NCI-H187 treated with DMSO at 0.1 percent for 48 hours (cell line): ENCODE measurements around the gene HNRNPA3.
"Not testable (repeated sequence)": the region's sequence is repeated elsewhere in the genome, so short reads cannot be mapped to it uniquely, and the experiment has no call there.

ENCODE experiments used
- DNase-seq: peaks from one replicate; lab custom pipeline; 2025; lab: John Stamatoyannopoulos, UW

Gene HNRNPA3

DNA sequence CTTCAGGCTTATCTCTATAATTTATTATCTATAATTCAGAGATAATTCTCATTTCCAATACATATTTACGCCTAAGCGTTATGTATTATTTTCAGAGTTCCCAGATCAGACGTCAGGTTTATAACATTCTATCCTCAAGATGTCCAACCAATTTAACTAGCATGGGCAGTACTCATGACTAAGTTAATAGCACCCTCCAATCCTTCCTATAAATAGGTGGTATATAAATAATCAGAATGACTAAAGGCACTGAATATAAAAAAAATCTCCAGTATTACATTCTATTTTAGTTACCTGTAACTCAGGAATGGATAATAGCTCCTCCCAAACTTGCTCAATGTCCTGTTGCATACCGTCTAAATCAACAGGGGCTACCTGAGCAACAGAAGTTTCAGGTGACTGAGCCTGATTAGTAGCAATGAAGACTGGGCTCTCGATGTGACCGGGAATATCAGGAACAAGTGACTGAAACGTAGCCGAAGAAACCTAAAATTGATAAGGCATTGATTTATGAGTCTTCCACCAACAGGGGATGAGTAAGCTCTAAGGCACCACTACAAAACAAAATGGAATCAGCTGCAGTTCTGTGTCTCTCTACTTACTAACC lies 19.6 kb downstream of the HNRNPA3 start:
- DNase-seq = no peak

GRCh38 chr2:177234267-177234666 lies 21.7 kb downstream of the HNRNPA3 start:
- no peak for DNase-seq

DNA sequence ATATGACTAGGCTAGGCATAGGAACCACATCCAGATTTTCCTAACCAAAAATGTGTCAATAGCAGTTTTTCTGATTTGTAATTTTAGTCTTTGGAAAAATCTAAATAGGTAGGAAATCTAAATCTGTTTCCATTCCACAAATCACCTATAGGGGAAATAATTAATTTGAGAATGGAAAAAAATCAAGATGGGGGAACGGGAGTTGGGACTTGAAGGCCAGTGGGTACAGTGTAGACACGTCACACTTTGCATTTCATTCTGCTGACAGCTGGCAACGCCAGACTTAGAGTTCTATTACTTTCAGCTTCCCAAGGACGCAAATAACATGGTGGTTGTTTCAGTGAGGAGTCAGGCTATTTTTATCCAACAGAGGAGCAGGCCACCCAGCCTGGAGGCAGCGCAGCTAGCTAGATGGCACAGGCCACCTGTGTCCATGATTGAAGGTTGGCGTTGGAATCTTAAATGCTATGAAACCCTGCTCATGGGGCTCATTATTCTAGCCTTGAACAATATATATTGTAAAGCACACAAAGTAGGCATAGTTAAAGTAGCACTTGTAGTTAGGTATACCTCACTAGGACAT lies 23.4 kb downstream of the HNRNPA3 start:
- DNase-seq = no peak

DNA sequence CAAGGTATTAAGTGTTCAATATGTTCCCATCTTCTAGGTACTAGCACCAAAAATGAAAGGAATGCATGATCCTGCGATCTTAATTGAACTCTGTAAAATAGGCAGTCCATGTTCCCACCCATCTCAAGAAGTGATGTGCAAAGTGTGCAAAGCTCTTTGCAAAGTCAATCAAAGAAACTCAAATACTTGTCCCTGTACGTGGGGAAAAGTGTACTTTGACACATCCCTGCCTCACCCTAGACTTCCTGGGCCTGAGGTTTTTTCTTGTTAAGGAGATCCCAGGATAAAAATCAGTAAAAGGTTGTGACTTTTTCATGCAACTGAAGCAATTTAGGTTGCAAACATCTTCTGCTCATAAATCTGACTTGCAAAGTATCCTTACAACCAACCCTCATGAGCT lies 25.3 kb downstream of the HNRNPA3 start:
- no peak for DNase-seq

DNA sequence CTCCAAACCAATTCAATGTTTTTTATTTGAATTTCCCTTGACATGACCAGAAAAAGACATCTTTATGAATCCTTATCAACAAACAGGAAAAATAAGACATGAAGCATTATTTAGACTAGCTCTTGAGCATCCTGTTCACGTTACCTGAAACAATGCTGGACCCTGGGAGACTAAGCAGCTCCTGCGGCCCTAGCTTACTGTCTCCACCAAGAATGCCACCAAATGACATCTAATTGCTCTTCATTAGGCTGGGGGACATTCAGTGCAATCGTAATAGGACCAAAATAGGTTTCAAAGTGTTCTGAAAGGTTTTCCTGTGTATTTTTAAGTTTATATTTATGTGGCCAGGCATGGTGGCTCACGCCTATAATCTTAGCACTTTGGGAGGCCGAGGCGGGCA lies 26.5 kb downstream of the HNRNPA3 start:
- no peak for DNase-seq

DNA sequence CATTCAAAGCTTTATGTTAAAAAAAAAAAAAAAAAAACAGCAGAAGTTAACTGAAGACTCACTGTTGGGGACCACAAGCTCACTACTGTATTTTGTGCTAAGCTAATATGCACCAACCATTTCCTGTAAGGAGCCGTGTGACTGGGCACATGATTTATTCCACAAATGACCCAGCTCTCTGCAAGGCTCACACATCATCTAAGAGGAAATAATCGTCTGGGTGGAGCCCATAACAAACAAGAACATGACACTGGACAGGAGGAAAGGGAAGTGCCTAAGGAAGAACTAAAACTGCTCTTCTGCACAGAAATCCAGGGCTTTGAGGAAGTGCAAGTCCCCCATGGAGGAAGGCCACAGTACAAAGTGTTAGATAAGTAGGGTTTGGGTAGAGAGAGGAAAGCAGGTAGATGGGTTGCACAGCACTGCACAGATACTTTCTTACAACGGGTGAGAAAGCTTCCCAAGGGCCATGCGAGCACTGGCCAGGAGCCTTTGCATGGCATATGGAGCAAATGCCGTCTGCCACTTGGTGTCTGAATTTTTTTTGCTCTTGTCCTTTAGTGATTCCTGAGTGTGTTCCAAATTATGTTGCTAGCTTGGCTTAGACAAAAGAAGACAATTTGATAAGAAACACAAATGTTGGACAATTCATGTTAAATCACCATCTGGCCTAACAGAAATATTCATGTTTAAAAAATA lies 27.5 kb downstream of the HNRNPA3 start:
- no peak for DNase-seq

DNA sequence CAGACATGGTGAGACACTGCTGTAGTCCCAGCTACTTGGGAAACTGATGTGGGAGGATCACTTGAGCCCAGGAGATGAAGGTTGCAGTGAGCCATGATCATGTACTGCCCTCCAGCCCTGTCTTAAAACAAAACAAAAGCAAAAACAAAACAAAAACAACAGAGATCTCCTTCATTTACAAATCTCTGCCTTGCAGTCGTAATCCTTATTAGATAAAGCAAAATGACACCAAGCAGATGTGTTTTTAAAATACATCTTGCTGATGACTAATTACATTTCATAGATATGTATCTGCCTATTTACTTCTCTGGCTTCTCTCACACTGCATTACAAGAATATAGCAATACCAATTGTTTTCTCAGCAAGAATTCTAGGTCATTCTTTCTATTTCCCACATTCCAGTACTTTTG lies 29.1 kb downstream of the HNRNPA3 start:
- DNase-seq = no peak

DNA sequence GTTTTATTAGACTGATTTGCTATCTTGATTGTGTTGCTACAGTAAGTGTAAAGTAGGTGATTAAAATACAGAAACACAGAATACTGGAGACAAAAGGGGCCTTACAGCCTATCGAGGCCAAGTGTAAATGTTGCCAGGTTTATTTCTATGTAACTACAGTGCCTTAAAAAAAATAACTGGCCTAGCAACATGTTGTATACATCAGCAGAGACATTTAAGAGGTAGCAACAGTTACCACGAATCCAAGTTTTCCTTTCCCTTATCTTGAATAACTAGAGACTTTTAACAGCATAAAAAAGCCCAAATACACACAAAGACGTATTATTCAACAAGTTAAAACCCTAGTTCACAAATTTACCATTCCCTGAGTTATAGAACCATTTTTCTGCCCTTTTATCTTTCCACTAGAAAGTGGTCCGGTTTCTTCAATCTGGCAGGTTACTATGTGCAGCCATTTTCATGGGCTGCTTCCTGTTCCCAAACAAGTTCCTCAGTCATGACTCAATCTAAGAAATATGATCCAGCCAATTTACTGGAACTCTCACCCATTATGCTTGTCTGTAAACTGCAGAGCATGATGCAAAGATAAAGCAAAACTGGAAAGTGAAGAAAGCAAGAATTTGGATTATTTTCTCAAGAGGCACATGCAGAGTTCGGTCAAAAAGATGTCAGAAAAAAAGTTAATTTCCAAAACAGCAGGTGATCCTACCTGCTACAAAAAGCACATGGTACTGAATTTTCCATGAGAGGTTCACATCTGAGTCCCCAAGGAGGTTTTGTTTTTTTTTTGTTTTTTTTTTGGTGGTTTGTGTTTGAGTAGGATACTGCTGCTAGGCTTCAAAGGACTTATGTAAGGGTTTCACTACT lies 29.8 kb downstream of the HNRNPA3 start:
- no peak for DNase-seq

DNA sequence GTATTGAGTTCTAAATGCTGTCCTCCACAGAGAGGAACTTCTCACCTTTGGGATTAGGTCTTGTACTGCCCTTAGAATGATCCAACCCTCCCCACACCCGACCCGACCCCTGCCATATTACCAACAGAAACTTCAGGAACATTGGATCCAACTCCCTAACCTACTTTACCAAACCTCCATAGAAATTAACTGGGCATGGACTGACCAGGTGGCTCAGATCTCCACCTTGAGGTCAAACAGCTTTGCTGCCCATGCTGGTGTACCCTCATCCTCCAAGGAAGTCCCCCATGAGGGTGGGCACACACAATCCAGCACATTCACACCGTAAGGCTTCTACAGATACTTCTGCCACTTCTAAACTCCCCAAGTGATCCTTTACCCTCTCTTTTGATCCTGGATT lies 30.5 kb downstream of the HNRNPA3 start:
- no peak for DNase-seq

DNA sequence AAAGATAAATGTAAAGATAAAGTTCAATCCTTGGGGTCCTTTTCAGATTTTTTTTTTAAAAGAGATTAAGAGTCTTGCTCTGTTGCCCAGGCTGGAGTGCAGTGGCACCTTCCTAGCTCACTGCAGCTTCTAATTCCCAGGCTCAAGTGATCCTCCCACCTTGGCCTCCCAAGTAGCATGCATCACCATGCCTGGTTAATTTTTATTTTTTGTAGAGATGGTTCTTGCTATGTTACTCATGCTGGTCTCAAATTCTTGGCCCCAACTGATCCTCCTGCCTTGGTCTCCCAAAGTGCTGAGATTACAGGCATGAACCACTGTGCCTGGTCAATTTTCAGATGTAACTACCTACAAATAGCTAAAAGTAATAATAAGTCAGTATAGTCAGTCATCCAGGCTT lies 30.9 kb downstream of the HNRNPA3 start:
- no peak for DNase-seq

- no peak for DNase-seq
Observed at GRCh38 chr2:177244244-177244771, 31.7 kb downstream of the HNRNPA3 start.

GRCh38 chr2:177245010-177245422 lies 32.4 kb downstream of the HNRNPA3 start:
- no peak for DNase-seq

- DNase-seq = no peak
Observed at GRCh38 chr2:177246000-177246399, 33.4 kb downstream of the HNRNPA3 start.

GRCh38 chr2:177246523-177247030 lies 34.0 kb downstream of the HNRNPA3 start:
- DNase-seq = not testable (repeated sequence)

- no peak for DNase-seq
Observed at GRCh38 chr2:177247693-177248262, 35.2 kb downstream of the HNRNPA3 start.

DNA sequence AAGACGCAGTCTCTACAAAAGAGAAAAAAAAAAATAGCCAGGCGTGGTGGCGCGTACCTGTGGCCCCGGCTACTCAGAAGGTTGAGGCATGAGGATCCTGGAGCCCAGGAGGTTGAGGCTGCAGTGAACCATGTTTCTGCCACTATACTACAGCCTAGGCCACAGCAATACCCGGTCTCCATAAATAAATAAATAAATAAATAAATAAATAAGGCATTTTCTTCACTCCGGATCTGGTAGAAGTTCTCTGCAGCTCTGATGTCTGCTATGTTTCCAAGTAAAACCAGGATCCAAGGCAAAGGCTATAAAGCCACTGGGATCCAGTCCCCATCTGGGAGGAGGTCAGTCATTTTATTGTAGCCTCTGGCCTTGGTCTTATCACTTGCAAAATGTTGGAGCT lies 36.4 kb downstream of the HNRNPA3 start:
- no peak for DNase-seq

GRCh38 chr2:177250461-177250860 lies 37.9 kb downstream of the HNRNPA3 start:
- no peak for DNase-seq

- DNase-seq = no peak
Observed at GRCh38 chr2:177251165-177251542, 38.6 kb downstream of the HNRNPA3 start.

DNA sequence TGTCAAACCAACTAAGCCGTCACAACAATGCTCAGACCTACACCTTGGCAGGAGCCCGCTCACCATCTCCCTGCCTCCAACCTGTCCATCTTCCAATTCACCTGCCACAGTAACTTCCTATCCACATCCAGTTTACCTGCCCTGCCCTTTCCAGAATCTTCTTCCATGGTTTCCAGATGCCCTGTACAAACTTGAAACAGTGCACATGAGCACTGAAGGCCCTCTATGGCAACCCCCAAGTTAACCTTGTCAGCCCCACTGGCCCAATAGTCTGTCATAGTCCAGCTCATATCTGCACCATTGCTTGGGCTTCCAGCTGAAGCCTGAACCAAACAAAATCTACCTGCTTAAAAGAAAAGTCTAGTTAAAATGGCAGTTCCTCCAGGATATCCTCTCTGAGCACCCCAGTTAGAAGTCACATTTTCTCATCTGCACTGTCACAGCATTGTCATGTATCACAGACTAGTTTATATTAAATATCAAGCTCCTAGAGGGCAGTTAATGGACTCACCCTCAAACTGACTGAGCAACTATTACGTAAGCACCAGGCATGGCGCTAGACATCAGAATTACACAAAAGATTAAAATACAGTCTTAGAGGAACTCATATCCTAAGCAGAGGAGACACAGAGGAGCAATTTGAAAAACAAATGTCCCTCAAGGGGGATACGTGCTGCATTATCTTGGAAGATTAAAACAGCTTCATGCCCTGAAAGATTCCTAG lies 40.4 kb downstream of the HNRNPA3 start:
- no peak for DNase-seq

DNA sequence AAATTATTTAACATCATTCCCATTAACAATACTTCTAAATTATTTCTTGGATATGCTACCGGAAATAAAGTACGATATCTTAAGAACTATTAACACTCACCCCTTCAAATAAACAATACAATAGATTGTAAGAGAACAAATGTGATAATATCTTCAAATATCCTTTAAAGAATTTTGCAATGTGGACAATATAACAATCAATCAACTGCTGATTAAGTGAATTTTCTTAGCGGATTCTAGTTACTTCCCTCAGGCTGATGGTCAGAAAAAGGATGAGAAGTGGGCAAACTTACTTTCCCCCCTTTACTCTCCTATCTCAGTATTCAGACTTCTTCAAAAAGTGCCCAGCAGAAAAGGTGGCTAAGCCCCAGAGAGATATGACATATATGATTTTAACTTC lies 41.1 kb downstream of the HNRNPA3 start:
- no peak for DNase-seq
